Ishikawa (cell line): ENCODE measurements around the gene C2CD2.

ENCODE experiments used
- EGR1 ChIP-seq: IDR thresholded peaks from 2 replicates; pipeline ENCODE4 v1.6.1; 2012
- EP300 ChIP-seq: IDR thresholded peaks from 2 replicates; pipeline ENCODE4 v1.6.1; 2012; ENCODE audit warnings: borderline replicate concordance
- FOXM1 ChIP-seq: IDR thresholded peaks from 2 replicates; pipeline ENCODE4 v1.6.1; 2012; ENCODE audit warnings: low read depth, borderline replicate concordance
- MAX ChIP-seq: IDR thresholded peaks from 2 replicates; pipeline ENCODE4 v1.6.1; 2012
- RAD21 ChIP-seq: IDR thresholded peaks from 2 replicates; pipeline ENCODE4 v1.6.1; 2012; ENCODE audit warnings: low read depth
- TCF12 ChIP-seq: IDR thresholded peaks from 2 replicates; pipeline ENCODE4 v1.6.1; 2012; ENCODE audit warnings: low read depth
- YY1 ChIP-seq: IDR thresholded peaks from 2 replicates; pipeline ENCODE4 v1.6.1; 2012; ENCODE audit warnings: low read depth
- TF ChIP-seq, protein P1 (sequence below): IDR thresholded peaks from 2 replicates; pipeline ENCODE4 v1.6.1; 2012

DNA sequence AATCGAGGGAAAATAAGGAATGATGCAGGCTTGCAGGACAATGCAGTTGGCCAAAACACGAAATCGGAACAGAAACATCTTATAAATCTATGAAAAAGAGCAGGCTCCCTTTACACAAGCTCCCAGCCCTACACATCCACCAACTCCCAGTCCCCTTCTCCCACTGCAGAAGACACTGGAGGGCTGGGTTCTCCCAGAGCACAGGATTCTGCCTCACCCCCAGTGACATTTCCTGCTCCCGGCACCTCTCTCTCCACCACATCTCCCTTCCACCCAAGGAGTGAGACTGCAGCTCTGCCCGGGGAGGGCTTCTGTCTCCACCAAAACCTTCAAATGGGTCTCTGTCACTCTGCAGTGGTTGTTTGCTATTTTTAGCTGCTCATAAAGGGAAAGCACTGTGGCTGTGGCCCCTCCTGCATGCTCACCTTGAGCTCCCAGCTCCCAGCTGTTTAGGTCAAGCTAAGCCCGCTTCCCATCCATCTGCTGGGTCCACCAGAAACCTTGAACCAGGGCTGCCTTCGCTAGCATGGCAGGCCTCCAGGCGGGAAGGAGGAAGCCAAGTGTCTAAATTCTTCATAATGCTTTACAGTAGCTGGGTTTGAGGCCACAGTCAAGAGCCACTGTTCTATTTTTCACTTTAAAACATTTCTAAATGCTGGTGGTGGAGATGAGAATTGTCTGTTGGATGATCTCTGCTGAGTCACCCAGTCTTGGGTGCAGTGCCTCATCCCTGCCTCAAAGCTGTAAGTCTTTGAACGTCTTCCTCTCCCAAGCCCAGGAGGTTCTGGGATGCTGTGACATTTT is 3.3 kb upstream of the C2CD2 start:
- no peak for TF ChIP-seq MAX
- no peak for TF ChIP-seq YY1
- no peak for TF ChIP-seq RAD21
- TF ChIP-seq FOXM1 = no peak
- TF ChIP-seq EGR1 = no peak
- TF ChIP-seq TCF12 = no peak
- TF ChIP-seq, protein P1, sequence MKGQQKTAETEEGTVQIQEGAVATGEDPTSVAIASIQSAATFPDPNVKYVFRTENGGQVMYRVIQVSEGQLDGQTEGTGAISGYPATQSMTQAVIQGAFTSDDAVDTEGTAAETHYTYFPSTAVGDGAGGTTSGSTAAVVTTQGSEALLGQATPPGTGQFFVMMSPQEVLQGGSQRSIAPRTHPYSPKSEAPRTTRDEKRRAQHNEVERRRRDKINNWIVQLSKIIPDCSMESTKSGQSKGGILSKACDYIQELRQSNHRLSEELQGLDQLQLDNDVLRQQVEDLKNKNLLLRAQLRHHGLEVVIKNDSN = no peak
- no peak for TF ChIP-seq EP300
